Activated CD4-positive, alpha-beta T cell treated with anti-CD3 and anti-CD28 coated beads for 24 hours (primary cell): Measurements from ENCODE around the gene FOXP1.

Source experiments
- DNase-seq, 2 donors: peaks; one replicate each; pipeline ENCODE4 v3.0.0-alpha.2; 2020; ENCODE audit warnings: low read depth in 2 of 2

The FOXP1 gene

DNA sequence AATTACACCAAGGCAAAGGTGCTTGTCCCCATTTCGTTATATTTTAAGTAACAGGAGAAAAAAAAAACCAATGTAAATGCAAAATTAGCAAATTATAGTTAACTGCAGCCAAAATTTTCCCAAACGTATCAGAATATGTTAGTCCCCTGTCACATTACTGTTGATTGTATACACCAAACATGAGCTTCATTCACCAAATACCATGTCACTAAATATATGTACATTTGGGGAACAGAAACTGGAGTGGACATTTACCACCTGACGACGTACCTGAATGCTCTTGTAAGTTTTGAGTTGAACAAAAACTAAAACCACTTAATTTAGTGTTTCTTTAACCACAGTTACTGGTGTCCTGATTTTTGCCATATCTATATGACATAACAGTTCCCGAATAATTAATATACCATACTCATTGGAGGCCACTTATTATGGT, 3.3 kb upstream of the FOXP1 start:
- no peak for DNase-seq

DNA sequence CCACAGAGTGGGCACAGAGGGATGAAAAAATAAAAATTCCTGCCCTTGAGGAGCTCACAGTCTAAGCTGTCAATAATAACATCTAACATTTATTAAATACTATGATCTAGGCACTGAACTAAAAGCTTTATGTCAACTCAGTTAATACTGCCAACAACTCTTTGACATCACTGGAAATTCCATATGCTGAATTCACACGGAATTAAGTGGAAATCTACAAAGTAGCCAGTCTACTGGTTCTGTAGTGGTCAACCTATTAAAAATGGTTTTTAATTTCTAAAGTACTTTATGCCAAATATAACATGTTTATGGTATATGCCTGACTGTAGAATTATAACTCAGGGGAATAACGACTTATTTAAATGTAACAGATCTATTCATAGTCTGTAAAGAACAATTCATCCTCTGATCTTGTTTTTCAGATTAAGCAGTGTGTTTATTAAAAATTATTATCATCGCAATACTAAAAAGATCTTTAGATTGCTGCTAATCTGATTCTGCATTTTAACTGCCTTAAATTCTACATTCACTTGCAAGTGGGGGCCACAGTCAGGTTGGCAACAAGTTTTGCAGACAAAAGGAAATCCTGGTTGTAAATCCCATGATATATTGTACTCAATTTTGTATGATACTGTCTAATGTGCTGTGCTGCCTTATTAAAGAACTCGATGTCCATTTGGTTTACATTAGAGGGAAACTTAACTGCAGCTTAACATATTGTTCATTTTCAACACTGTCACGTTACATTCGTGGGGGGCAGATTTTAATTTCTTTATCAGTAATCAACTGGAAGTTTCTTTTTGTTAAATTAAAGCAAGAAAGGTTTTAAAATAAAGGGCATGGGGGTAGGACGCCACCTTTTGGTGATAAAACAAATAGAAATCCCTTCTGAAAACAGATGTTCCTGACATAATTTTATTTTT, 2.6 kb upstream of the FOXP1 start:
- no peak for DNase-seq

DNA sequence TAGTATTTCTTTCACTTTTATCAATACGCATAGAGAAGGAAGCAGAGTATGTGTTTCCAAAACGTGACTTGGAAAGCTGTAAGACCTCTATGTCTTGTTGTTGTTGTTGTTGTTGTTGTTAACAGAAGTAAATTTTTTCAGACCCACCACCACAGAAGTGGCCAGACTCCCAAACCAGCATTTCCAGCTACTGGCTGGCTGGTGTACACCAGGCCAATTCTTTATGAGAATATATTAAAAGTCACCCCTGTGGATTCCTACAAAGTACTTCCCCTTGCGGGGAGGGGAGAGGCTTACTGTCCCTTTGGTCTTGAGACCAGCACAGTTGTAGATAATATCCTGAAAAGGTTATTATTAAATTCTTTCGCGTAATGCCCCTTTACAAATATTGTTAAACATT, 1.6 kb upstream of the FOXP1 start:
- no peak for DNase-seq

DNA sequence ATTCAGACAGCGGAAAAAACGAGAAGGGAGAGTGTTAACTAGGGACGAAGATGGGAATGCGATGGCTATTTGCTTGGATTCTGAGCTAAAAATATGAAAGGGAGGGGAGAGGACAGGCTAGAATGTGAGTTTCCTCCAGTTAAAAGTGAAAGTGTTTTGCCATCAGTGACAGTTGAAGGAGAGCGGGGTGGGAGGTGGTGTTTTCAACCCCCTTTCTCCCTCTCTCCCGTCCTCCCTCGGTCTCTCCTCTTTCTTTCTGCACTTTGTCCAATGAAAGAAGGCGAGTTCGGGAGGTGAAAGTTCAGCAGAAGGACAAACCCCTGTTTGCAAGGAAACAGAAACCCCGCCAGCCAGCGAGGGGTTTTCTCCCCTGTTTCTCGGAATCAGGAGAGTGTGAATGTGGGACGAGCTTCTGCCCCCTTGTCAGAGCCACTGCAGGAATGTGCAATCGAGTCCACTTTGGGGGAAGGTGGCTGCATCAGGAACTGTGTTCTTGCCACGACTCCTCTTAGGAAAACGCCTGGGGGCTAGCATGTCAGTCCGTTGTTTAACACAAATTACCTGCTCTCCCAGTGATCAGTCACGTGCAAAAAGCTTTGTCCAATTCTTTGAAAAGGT, 975 bp upstream of the FOXP1 start:
- peak; percentile 48 to 51 for DNase-seq

DNA sequence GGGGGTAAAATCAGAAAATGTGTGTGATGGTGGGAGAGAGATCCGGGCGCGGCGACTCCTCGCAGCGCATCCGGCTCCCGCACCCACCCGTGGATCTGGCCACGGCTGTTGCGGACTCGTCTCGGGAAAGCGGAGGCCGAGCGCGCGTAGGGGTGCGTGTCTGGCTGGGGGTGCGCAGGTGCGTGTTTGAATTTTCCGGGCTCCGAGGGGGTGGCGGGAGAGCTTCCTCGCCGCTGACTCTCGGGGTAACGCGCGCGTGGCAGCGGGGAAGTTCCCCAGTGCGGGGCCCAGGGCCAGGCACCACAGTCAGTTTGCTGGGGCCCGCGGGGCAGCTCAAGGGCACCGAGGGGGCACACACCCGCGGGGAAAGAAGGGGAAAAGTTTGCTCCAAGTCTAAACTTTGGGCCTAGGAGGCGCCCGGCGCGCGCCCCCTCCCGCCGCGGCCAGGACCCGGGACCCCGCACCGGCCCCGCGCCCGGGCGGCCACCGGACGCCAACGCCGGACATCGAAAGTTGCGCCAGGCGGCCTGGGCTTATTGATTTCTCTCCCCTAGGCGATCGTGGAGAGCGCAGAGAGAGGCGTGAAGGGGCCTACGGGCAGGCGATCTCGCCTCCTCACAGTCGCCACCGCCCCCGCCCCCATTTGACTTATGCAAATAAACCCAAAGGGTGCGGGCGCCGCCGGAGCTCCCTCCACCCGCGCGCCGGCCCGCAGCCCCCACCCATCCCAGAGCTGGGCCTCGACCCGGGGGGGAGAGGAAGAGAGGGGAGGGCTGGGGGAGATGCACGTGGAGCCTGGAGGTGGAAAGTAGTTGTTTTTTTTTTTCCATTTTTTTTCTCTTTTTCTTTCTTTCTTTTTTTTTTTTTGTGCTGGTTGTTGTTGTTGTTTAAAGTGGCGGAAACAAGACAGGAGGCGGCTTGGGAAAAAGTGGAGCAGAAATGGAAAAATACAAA, 639 bp downstream of the FOXP1 start:
- peak; percentile 67 to 72 for DNase-seq

DNA sequence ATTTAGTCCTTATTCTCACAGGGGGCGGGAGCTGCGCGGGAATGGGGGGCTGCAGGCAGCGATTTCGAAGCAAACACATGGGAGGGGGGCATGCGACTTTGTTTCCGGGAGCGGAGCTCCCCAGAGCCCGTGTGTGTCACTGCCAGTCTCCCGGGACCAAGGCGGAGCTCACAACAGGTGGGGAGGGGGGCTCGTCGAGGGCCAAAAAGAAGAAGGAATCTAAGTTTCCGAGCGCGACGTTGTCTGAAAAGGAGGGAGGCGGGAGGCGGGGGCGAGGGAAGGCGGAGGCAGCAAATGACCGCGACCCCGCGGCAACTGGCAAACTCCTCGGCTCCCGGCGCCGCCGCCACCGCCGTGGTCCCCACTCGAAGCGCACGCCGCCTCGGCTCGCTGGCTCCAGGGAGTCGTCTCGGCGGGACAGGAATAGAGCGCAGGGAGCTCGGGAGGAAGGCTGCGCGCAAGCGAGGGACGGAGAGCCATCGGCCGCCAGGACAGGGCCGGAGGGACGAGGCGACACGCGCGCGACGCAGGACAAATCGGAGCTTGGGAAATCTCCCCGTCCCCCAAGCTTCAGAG, 1.4 kb downstream of the FOXP1 start:
- peak; percentile 35 to 36 for DNase-seq

DNA sequence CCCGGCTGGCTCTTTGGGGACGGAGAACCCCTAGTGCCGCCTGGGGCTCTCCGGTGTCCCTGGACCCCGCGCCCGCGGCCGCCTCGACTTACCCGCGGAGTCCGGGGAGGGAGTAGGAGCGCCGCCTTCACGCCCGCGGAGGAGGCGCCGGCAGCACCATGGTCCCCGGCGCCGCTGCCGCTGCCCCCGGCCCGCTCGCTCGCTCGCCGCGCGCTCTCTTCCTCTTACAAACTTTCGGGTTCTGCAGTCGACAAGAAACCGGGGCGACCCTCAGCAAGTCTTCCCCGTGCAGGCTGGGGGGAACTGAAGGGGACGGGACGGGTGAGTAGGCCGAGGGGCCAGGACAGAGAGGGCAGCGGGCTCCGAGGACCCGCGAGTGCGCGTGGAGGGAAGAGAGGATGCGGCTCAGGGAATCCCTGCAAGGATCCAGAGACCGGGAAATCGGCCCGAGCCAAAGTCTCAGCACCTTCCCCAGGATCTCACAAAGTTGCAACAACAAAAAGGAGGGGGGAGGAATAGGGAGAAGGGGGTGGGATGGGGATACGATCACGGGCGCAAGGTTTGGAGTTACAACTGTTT, 2.0 kb downstream of the FOXP1 start:
- DNase-seq = no peak

DNA sequence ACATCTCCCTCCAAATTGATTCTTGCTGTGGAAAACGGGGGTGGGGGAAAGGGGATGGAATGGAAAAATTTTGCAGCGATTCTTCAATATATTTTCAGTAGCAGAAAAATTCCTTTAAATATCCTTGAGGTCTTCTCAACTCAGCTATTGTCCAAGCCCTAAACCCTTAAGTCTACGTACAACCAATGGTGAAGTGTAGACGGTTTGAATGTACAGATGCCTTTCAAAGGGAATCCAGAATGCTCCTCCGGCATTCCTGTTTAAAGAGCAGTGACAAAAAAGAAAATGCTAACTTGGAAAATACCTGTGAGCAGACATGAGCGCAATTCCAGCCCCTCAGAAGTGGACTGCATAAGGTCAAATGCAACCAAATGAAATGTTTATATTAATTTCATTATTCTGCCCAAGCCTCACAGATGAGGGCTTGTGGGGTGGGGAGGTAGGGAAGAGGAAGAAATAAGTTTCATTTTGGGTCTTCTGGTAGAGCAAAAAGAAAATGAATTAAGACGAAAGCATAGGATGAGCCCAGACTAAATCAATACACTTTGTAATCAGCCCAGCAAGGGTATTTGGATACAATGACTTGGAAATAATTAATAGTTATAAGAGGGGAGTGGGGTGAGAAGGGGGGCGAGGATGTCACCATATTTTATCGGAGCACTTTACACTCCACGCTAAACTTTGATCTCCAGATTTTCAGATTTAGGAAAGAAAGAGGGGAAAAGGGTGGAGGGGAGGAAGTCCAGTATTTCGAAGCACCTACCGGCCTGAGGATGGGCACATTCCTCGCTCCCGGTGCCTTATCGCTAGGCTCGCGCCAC, 2.7 kb downstream of the FOXP1 start:
- DNase-seq = no peak

DNA sequence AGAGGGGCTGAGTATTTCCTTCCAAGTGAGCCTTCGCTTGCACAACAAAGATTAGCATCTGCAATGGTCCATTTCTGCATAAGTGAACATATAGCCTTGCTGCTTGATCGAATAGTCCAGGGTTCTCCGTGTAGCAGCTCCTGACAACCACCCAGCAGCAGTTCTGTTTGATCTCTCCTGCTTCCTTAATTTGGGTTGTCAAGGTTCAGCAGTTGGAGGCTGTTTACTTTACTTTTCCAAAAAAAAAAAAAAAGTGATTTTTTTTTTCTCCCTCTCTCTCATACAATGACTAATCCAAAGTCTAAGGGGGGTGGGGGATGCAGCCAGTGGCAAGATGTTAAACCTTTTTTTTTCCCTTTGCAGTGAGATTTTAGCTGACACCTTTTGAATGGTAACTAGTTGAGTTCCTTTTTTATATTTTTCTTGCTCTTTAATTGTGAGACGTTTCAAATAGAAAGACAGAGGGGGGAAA, 3.6 kb downstream of the FOXP1 start:
- no peak for DNase-seq

DNA sequence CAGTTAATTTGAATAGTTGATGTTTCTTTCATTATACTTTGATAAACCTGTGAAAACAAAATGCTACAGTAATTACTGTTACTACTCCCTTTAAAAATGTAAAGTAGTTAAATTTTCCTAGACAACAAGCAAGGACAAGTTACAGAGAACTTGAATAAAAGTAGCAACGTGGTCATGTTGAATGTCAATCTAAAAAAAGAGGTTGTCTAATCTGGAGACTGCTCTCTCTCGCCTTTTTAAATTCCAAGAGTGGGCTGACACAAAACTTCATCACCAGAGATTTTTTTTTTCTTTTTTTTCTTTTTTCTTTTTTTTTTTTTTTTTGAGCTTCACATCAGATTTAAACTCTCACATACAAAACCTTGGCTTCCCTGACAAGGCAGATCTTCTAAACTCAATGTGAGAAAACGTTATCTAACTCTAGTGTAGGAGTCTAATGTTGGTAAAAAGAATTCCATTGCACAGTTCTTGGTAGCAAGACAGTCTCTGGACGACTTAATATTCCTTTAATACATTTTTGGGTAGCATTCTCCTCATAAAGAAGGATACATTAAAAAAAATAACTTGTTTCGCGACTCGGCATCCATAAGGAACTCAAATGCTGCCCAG, 4.1 kb downstream of the FOXP1 start:
- DNase-seq = no peak

DNA sequence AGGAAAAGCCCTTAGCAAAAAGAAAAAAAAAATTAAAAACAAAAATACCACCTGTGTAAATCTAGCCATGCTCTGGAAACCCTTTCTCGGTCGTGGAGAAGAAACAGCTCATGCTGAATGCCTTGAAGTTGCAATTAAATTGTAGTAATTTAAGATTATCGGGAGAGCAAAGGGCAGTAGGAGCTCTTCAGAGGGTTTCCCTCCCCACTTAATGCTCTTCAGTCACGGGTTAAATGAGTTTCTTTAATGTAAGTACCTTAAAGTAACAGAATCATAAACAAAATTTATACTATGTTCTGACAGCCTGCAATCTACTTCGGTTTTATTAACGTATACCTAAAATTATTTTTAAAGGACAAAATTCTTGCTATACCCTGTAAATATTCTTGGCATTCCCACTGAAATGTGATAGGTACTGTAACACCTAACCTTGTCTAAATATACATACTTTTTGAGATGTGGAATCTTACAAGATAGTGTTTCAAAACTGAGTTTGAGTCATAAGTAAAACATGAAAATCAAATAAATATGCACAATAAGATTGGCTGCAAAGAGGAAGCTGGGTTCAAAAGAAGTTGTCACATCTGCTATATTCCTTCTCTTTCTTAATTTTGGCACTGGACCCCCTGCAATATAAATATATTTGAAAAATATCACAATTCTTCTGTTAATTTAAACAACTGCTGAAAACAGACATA, 5.3 kb downstream of the FOXP1 start:
- DNase-seq = no peak

DNA sequence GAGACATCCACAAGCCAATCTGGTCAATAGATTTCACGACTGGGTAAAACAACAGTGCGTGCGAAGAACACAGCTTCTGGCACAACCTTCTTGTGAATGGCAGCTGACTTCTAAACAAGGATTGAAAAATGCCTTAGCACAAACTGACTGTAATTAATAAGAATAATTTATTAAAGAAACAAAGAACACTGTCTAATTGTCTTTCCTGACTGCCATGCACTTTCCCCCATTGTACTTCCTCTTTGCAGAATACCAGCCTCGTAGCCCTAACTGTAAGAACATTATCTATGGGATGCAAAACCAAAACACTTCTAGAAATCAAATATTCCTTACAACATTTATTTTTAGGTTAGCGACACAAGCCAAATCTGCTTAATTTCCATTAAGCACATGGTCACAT, 6.5 kb downstream of the FOXP1 start:
- no peak for DNase-seq

DNA sequence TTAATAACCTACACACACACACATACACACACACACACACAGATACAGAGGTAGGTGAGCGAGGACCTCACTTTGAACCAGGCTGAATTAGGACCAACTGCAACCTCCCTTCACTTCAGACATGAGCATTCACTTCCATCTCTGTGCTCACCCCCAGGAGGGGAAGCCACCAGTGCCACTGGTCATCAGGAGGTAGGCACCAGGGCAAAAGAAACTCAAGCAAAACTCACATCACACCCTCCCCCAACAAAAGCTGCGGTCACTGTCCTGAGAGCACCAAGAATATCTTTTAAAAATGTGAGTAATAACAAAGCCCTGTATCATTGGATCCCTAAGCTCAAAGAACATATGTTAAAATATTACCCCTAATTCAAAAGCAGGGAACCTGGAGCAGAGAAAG, 8.1 kb downstream of the FOXP1 start:
- DNase-seq = no peak

DNA sequence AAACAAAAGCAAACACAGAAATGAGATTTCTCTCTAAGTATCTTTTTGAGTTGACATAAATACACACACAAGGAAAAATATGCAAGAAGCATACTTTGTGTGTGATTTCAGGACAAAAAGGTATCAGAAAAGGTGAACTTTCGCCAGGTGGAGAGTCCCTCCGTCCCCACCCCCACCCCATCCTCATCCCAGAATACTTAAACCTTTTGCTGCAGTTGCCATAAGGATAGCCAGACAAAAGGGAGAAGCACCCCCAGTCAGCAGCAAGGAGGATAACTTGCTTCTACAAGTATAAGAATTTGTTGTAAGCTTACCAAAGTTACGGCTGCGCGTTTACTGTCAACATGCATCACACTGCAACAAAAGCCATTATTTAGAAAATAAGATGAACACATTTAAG, 10.3 kb downstream of the FOXP1 start:
- DNase-seq = no peak

DNA sequence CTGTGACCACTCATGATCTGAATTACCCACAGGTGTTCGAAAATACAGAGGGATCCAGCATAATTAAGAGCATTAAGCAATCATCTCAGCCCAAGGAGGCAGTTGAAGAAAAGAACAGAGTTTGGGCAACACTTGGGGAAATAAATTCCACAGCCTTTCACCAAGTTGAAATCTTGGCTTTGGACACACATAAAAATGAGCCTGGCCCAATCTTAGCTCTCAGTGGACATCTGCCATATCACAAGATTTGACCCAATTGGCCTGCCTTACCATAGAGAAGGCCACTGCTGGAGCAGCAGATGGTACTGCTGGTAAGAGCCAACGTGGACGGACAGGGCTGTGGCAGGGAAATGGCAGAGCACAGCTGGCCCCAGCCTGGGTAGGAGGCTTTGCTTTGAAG, 13.0 kb downstream of the FOXP1 start:
- DNase-seq = no peak

DNA sequence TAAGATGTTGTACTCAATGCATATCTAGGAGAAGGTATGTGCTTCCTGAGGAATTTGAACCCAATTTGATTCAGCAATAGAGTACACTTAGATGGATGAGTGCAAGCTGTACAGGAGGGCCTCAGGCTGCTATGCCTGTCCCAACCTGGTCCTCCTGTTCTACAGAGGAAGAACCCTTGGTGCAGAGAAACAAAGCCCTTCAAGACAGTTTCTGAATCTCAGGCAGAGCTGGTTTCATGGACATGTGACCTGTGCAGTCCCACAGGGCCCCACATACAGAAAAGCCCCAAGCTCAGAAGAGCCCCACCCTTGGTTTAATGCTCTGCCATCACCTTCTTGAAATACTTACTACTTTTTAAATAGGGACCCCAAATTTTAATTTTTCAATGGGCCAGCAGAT, 15.3 kb downstream of the FOXP1 start:
- DNase-seq = no peak

DNA sequence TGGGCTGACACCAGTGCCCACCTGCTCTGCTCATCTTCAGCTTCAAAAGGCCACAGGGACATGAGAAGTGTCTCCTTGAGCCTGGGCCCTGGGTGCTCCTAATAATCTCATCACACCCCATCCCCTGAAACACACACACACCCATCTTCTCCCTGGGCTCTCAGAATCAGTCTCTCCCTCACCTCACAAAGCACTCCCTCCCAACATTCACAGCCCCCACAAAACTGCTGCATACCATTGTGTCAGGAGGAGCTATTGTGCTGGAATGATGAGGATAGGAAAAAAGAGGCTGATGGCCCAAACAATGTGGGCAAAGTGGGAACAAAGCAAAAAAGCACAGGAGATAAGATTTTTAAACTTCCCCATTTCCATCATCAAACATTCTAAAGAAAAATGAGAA, 16.8 kb downstream of the FOXP1 start:
- no peak for DNase-seq

DNA sequence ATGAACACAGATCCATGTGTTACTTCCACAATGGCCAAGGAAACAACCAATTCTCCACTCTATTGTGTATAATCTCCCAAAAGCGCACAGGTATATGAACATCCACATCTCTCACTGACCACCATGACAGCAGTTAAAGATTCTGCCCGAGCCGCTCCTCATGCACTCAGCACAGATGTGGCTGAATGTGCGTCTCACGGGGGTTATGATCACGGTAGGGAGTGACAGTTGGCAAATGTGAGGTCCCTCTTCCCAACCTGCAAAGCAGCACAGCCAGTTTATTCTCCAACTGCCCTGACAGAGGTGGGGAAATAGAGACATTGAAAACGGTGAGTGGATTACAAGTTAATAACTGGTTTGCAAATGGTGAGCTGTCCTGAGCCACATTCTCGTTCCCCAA, 17.6 kb downstream of the FOXP1 start:
- DNase-seq = no peak

DNA sequence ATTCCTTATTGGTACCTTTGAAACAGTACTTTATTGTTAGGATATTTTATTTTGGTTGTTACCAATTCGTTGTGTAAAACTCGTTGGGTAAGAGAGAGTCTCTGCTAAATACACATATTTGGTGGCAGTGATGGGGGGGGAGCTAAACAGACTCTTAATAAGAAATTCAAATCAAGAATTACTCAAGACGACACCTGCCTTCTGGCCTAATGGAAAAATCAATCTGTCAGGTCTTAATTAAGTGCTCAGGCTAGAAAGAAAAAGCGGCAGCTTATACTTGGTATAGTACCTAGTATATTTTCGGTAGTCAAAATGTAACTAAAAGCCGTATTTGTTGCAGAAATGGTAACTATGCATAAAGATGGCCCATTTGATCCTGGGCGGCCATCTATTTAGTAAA, 18.2 kb downstream of the FOXP1 start:
- DNase-seq = no peak
